Measurements from ENCODE around the gene RBM10. TPM values are rescaled to one million over a fixed set of nuclear protein-coding genes. Genes with fewer than 3 reads are reported as not detected.

The RBM10 gene
- total and polyA plus RNA-seq, 2 experiments from 2014 or later = 39.5 to 101 TPM

DNA sequence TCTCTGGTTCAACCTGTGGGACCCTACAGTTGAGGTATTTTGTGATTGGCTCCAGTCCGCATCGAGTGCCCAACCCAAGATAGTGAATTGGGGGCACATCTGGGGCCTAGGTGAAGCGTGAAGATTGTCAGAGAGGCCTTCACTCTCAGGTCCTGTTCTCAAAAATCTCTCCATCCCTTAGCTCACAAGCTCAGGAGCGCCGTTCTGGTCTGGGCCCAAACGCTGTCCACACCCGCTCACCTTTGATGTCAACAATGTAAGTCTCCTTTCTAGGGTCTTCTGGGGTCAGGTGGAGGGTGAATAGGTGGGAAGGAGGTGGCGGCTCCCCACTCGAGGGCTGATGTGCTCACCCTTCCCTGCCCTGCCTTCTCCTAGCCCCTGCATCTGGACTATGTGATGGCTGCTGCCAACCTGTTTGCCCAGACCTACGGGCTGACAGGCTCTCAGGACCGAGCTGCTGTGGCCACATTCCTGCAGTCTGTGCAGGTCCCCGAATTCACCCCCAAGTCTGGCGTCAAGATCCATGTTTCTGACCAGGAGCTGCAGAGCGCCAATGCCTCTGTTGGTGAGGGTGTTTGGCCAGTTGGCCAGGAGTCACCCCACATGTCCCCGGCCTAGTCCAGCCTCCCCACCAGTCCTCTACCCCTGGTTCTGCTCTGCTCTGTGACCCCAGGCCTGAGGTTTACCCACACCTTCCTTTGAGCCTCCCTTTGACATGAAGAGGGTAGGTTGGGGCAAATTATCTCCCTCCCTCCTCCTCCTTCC lies 65.8 kb downstream of the RBM10 start (continued):
- TF ChIP-seq, protein P1, sequence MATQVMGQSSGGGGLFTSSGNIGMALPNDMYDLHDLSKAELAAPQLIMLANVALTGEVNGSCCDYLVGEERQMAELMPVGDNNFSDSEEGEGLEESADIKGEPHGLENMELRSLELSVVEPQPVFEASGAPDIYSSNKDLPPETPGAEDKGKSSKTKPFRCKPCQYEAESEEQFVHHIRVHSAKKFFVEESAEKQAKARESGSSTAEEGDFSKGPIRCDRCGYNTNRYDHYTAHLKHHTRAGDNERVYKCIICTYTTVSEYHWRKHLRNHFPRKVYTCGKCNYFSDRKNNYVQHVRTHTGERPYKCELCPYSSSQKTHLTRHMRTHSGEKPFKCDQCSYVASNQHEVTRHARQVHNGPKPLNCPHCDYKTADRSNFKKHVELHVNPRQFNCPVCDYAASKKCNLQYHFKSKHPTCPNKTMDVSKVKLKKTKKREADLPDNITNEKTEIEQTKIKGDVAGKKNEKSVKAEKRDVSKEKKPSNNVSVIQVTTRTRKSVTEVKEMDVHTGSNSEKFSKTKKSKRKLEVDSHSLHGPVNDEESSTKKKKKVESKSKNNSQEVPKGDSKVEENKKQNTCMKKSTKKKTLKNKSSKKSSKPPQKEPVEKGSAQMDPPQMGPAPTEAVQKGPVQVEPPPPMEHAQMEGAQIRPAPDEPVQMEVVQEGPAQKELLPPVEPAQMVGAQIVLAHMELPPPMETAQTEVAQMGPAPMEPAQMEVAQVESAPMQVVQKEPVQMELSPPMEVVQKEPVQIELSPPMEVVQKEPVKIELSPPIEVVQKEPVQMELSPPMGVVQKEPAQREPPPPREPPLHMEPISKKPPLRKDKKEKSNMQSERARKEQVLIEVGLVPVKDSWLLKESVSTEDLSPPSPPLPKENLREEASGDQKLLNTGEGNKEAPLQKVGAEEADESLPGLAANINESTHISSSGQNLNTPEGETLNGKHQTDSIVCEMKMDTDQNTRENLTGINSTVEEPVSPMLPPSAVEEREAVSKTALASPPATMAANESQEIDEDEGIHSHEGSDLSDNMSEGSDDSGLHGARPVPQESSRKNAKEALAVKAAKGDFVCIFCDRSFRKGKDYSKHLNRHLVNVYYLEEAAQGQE (IDR thresholded peaks at IDR 0.05; ENCODE audit: unreplicated experiment) = no peak
- no peak for TF ChIP-seq ZNF114 (CRISPR knock-in tag; IDR thresholded peaks at IDR 0.05)

- H3K4me3 Mint-ChIP-seq = no peak overlapping the region
- H3K36me3 ChIP-seq (ENCODE audit: insufficient read depth) = peaks cover 34% of the 10 kb centered on the region
- no peaks in the 10 kb centered on the region for H3K79me2 ChIP-seq (replicated peaks; ENCODE audit: insufficient read depth)
- no peaks in the 10 kb centered on the region for H3K9me2 ChIP-seq (ENCODE audit: insufficient read depth)
- no peak overlapping the region for H3K4me3 ChIP-seq
- H3K4me1 ChIP-seq (ENCODE audit: insufficient read depth) = no peaks in the 10 kb centered on the region
- no peaks in the 10 kb centered on the region for H3K27me3 ChIP-seq (ENCODE audit: insufficient read depth)
- no peak overlapping the region for H3K4me2 ChIP-seq
- 0 out of 2 replicates have a peak overlapping the region, but pooled peaks have one; percentile 39 for H3K27ac ChIP-seq (ENCODE audit: low read depth)
- peaks cover 14% of the 10 kb centered on the region for H3K4me1 Mint-ChIP-seq
- H2AFZ ChIP-seq = no peak overlapping the region
- peaks cover 7% of the 10 kb centered on the region for H3F3A ChIP-seq (replicated peaks; ENCODE audit: low read depth)
- peaks cover 4% of the 10 kb centered on the region; the same call in 1 of the 2 replicates for H4K20me1 ChIP-seq (replicated peaks; ENCODE audit: insufficient read depth)
- no peak for ATAC-seq
- H3K9me3 Mint-ChIP-seq = no peaks in the 10 kb centered on the region
- H3K27me3 Mint-ChIP-seq (ENCODE audit: insufficient read depth, low read depth, poor library complexity) = peaks cover 12% of the 10 kb centered on the region
- DNase-seq (ENCODE audit: low spot score) = no peak
- H3K27ac Mint-ChIP-seq = no peak overlapping the region
- H3K36me3 Mint-ChIP-seq (ENCODE audit: low read depth) = peaks cover 80% of the 10 kb centered on the region
- TF ChIP-seq STAT1 (IDR thresholded peaks at IDR 0.05; ENCODE audit: unreplicated experiment) (no peak), CREB1 (CRISPR knock-in tag; IDR thresholded peaks at IDR 0.05; ENCODE audit: low read depth) (no peak), POLR2AphosphoS5 (IDR thresholded peaks at IDR 0.05; ENCODE audit: low read depth) (no peak), ZNF331 (CRISPR knock-in tag; IDR thresholded peaks at IDR 0.05; ENCODE audit: low read depth) (no peak), NANOG (IDR thresholded peaks at IDR 0.05; ENCODE audit: borderline replicate concordance) (no peak), JUNB (IDR thresholded peaks at IDR 0.05; ENCODE audit: unreplicated experiment) (no peak), EZH2phosphoT487 (IDR thresholded peaks at IDR 0.05; ENCODE audit: unreplicated experiment) (no peak), ETS1 (IDR thresholded peaks at IDR 0.05) (no peak), ZNF114 (CRISPR knock-in tag; IDR thresholded peaks at IDR 0.05) (no peak)
- TF ChIP-seq, protein P1 (IDR thresholded peaks at IDR 0.05; ENCODE audit: unreplicated experiment) = no peak
Observed at GRCh38 chrX:47212381-47213293, 67.6 kb downstream of the RBM10 start.

All from GM23338 (cell line).